Right lobe of liver (tissue), 6 donors: ENCODE measurements around the gene HECTD4. TPM values are rescaled to one million over a fixed set of nuclear protein-coding genes. Genes with fewer than 3 reads are reported as not detected.

Experiments used
- ATAC-seq, 4 donors: fragments of 200-7000 bp; cut with Tn5 transposase; one replicate each; pipeline ENCODE4 v1.9.1; 2020; ENCODE audit warnings: mild to moderate bottlenecking in 4 of 4, moderate library complexity in 4 of 4
- DNase-seq, 3 donors: peaks; one replicate each; pipeline ENCODE4 v3.0.0-alpha.2; 2020
- H3K27ac ChIP-seq, 3 donors: fragments of 200-600 bp; one replicate each; pipeline ENCODE4 v1.8.0; 2022
- H3K27me3 ChIP-seq, 2 donors: fragments of 200-600 bp; one replicate each; pipeline ENCODE4 v1.8.0; 2022
- H3K36me3 ChIP-seq, 4 donors: fragments of 200-600 bp; sonication (generic) in 1 of 4; one replicate each; pipeline versions ENCODE4 v1.5.1 to v1.8.0; 2017 to 2022; ENCODE audit warnings: control low read depth in 1 of 4
- H3K4me1 ChIP-seq, 4 donors: fragments of 200-600 bp; sonication (generic) in 1 of 4; one replicate each; pipeline versions ENCODE4 v1.5.1 to v1.8.0; 2017 to 2022; ENCODE audit warnings: control low read depth in 1 of 4
- H3K4me3 ChIP-seq, 3 donors: fragments of 200-600 bp; one replicate each; pipeline ENCODE4 v1.8.0; 2022
- H3K9me3 ChIP-seq, 4 donors: fragments of 200-600 bp; sonication (generic) in 1 of 4; one replicate each; pipeline versions ENCODE4 v1.5.1 to v1.8.0; 2017 to 2022; ENCODE audit warnings: control low read depth in 1 of 4
- POLR2A ChIP-seq: fragments of 450-650 bp; IDR thresholded peaks from one replicate; pipeline ENCODE4 v1.6.1; 2017; ENCODE audit warnings: antibody characterized with exemption, mild to moderate bottlenecking
- WGBS: methylation state at CpG from one replicate; pipeline ENCODE4 v1.1.6; 2018; ENCODE audit warnings: low coverage, low lambda C conversion rate; ENCODE audit not compliant: insufficient coverage; ENCODE audit errors: missing lambda C conversion rate; 5-methylcytosine and 5-hydroxymethylcytosine counted together
- intact Hi-C, 2 donors: fragments of 100-400 bp; cut with DNase I; formaldehyde crosslinking; loops; one replicate each; pipeline versions ENCODE4 v1.11.2 to v1.14.1; 2022
- total RNA-seq, 6 experiments: library from RNA; depleted of rRNA in 2 of 6; stranded (reverse); fragments of >200 nt in 2 of 6; fragmentation: NEBNext Ultra II Directional in 3 of 6; extraction: Animal tissue kit (Norgen Biotek cat#: 25700) in 3 of 6; gene quantifications; one replicate each; pipeline versions ENCODE4 v1.1.0 to v1.2.4, GENCODE V29; 2016 to 2023
- TF ChIP-seq, protein P1 (sequence below), 4 donors: fragments of 200-600 bp in 3 of 4; fragments of 450-650 bp in 1 of 4; IDR thresholded peaks; one replicate each; pipeline versions ENCODE4 v1.5.1 to v1.8.0; 2016 to 2022; ENCODE audit warnings: antibody characterized with exemption in 4 of 4, mild to moderate bottlenecking in 2 of 4
- donor health status: DM: no; HTN: yes; CAD: no.
- donor health status: DM: no; HTN: no; CAD: no.
- donor health status: DM: no; HTN: no; CAD: no.
- donor health status: DM: no; HTN: yes; CAD: no.
- donor health status: DM: no; HTN: yes; CAD: no.

HECTD4 gene
- total RNA-seq, 6 experiments from 2014 or later, result 12.6 to 24.4 (median 19.3) TPM

DNA sequence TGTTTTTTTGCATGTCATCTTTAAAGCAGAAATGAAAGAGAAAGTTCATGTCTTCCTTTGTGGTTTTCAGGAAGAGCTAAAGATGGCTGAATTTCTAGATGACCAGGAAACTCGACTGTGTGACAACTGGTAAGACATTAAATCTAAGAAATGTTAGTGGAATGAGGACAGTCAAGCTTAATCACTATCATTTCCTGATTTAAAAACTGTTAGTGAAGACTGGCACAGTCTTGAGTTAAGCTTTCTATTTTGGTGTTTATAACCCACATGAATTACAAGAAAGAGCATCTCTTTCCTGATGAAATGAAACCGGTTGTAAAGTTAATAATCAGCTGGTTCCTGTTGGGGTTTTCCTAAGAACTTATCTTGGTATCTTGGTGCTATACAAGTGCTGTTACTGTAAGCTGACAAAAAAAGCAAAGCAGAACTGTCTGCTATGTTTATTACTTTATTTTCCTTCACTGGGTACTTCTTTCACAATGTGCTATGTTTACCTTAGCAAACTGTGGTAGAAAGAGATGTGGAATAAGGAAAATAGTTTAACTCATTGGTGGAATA lies 251.7 kb downstream of the HECTD4 start:
- Histone ChIP-seq H3K4me3 (peak overlapping the region in 2 of 3 donors; percentile 6 to 13), H3K36me3 (peaks cover 0 to 9% (median 7%) of the 10 kb centered on the region in 4 donors), H3K9me3 (no peaks in the 10 kb centered on the region), H3K27me3 (no peaks in the 10 kb centered on the region), H3K27ac (peak overlapping the region; percentile 45 to 78 (median 52)), H3K4me1 (peaks cover 0 to 34% (median 16%) of the 10 kb centered on the region in 4 donors)
- 9% methylated on average over 2 of the region's 2 CpGs for WGBS
- ATAC-seq (peak; percentile 39 to 56 (median 52)), DNase-seq (no peak)
- intact Hi-C loops, result no loop called here
- TF ChIP-seq, protein P1, sequence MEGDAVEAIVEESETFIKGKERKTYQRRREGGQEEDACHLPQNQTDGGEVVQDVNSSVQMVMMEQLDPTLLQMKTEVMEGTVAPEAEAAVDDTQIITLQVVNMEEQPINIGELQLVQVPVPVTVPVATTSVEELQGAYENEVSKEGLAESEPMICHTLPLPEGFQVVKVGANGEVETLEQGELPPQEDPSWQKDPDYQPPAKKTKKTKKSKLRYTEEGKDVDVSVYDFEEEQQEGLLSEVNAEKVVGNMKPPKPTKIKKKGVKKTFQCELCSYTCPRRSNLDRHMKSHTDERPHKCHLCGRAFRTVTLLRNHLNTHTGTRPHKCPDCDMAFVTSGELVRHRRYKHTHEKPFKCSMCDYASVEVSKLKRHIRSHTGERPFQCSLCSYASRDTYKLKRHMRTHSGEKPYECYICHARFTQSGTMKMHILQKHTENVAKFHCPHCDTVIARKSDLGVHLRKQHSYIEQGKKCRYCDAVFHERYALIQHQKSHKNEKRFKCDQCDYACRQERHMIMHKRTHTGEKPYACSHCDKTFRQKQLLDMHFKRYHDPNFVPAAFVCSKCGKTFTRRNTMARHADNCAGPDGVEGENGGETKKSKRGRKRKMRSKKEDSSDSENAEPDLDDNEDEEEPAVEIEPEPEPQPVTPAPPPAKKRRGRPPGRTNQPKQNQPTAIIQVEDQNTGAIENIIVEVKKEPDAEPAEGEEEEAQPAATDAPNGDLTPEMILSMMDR (IDR thresholded peaks at IDR 0.05), result no peak
- no peak for TF ChIP-seq POLR2A

DNA sequence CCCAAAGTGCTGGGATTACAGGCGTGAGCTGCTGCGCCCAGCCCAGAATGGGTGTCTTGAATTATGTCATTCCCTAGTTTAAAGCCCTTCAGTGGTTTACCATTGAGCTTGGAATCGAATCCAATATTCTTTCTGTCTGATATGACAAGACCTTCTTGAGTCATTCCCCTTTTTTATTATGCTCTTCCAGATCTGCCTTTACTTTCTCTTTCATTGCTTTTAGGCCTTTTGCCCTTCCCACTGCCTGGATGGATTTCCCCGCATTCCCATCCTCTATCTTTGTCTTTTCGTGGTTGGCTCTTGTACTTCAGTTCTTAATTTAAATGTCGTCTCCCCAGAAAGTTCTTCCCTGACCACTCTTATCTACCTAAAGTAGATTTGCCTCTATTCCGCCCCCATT lies 255.3 kb downstream of the HECTD4 start:
- no peak overlapping the region for H3K27ac ChIP-seq
- no peaks in the 10 kb centered on the region for H3K36me3 ChIP-seq
- WGBS, result 48% methylated on average over 5 of the region's 7 CpGs
- TF ChIP-seq, protein P1 (IDR thresholded peaks at IDR 0.05), result no peak
- TF ChIP-seq POLR2A, result no peak
- H3K4me3 ChIP-seq, result no peak overlapping the region
- intact Hi-C loops, result no loop called here
- DNase-seq (no peak), ATAC-seq (no peak)
- peaks cover 0 to 40% (median 16%) of the 10 kb centered on the region in 4 donors for H3K4me1 ChIP-seq
- H3K9me3 ChIP-seq, result no peaks in the 10 kb centered on the region
- no peaks in the 10 kb centered on the region for H3K27me3 ChIP-seq

DNA sequence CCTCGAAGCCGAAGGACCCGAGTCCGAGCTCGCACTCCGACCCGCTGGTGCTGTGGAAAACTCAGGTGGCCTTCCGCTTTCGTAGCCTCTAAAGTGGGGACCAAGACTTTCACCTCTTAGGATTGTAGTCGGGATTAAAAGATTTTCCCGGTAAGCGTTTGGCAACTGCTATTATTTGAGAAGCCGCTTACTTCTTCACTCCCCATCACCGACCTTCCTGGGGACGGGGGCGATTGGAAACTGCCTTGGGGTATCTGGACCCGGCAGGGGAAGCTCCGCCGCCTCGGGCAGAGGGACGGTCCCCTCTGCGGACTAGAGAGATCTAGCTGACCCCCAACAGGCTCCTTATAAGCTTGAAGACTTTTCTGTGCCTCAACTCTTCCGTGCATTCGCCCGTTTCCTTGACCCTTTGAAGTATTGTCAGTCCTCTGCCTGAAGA lies 256.2 kb downstream of the HECTD4 start:
- intact Hi-C loops, result no loop called here
- DNase-seq (no peak), ATAC-seq (no peak)
- Histone ChIP-seq H3K4me3 (peak overlapping the region; percentile 83 to 98 (median 87)), H3K36me3 (no peaks in the 10 kb centered on the region), H3K9me3 (no peaks in the 10 kb centered on the region), H3K27me3 (no peaks in the 10 kb centered on the region), H3K27ac (peak overlapping the region; percentile 69 to 84 (median 71)), H3K4me1 (peaks cover 0 to 37% (median 16%) of the 10 kb centered on the region in 4 donors)
- WGBS, result 3% methylated on average over 14 of the region's 25 CpGs
- TF ChIP-seq, protein P1 (IDR thresholded peaks at IDR 0.05), result no peak
- no peak for TF ChIP-seq POLR2A

DNA sequence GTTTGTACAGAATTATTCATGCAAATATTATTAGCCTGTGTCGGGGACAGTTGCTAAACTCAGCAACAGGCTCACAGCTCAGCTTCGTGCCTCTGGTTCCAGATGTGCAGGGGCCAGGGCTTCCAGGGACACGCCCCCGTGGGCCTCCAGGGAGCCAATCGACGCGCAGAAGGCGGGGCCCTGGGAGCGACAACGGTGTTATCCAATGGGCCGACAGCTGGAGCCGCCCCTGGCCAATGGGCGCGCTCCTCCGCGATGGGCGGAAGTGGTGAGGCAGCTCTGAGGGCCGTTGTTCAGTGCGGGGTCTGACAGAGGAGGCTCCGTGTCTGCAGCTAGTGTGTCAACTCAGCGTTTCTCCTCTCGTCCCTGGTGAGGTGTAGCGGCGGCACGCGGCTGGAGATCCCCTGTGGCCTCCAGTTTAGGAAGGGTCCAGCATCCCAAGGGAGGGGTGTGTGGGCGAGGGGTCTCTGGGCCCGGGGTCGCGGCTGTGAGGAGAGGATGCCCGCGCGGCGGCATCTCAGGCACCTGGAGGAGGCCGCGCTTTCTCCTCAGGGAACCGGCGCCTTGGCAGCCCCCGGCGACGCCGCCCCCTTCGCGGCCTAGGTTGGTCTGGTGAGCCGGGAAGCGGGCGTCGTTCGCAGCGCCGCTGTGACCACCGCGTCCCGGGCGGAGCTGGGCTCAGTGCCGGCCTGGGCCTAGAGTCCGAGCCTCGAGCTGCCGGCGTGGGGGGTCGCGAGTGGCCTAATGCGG lies 256.8 kb downstream of the HECTD4 start, which contains the start of gene TRAFD1:
TSS of gene TRAFD1 (plus strand) at position 311 of the 750 bp plus-strand sequence. CDS start 4,963 bp downstream, outside the sequence.
- Histone ChIP-seq H3K36me3 (no peaks in the 10 kb centered on the region), H3K4me3 (peak within 1 kb of the TSS; percentile 83 to 98 (median 87)), H3K4me1 (peaks cover 0 to 31% (median 13%) of the 10 kb centered on the region in 4 donors), H3K9me3 (no peaks in the 10 kb centered on the region), H3K27ac (peak within 1 kb of the TSS; percentile 69 to 84 (median 71)), H3K27me3 (no peaks in the 10 kb centered on the region)
- intact Hi-C loops, result no loop called here
- DNase-seq, result peak; percentile 98
- TF ChIP-seq POLR2A, result peak; percentile 97
- TF ChIP-seq, protein P1 (IDR thresholded peaks at IDR 0.05), result no peak
- 0% methylated on average over 4 of the region's 63 CpGs for WGBS
- ATAC-seq, result peak; percentile 98 to 100 (median 99)
